WERI-Rb-1 (cell line): ENCODE results near the gene ABCA7.

Experiments
- DNase-seq: peaks from one replicate; pipeline ENCODE4 v3.0.0-alpha.2; 2020
- H3K27ac ChIP-seq: fragments of 250-450 bp; sonication (Bioruptor Pico); 2 replicates; pipeline ENCODE4 v1.5.1; 2020; ENCODE audit warnings: mild to moderate bottlenecking, moderate library complexity
- H3K27me3 ChIP-seq: fragments of 250-450 bp; sonication (Bioruptor Pico); 2 replicates; pipeline ENCODE4 v1.5.1; 2021; ENCODE audit warnings: mild to moderate bottlenecking, low read depth, moderate library complexity; ENCODE audit not compliant: insufficient read depth, severe bottlenecking
- H3K36me3 ChIP-seq: fragments of 250-450 bp; sonication (Bioruptor Pico); 2 replicates; pipeline ENCODE4 v1.5.1; 2020; ENCODE audit warnings: mild to moderate bottlenecking, moderate library complexity
- H3K4me3 ChIP-seq: 2 replicates; pipeline ENCODE4 v1.5.1; 2011; ENCODE audit warnings: low read depth, mild to moderate bottlenecking, control low read depth, low read length
- H3K9me3 ChIP-seq: fragments of 250-450 bp; sonication (Bioruptor Pico); 2 replicates; pipeline ENCODE4 v1.5.1; 2021; ENCODE audit warnings: mild to moderate bottlenecking, moderate library complexity; ENCODE audit not compliant: severe bottlenecking
- TF ChIP-seq, protein P1 (sequence below): IDR thresholded peaks from 2 replicates; pipeline ENCODE4 v1.5.1; 2011; ENCODE audit warnings: low read depth, mild to moderate bottlenecking, control low read depth, inconsistent platforms, low read length

ABCA7 gene

GRCh38 chr19:1072371-1073015 lies 32.6 kb downstream of the ABCA7 start:
- DNase-seq, result no peak
- H3K27ac ChIP-seq, result no peak overlapping the region
- no peaks in the 10 kb centered on the region for H3K27me3 ChIP-seq
- no peaks in the 10 kb centered on the region for H3K36me3 ChIP-seq
- H3K4me3 ChIP-seq, result no peak overlapping the region
- no peaks in the 10 kb centered on the region for H3K9me3 ChIP-seq
- TF ChIP-seq, protein P1, sequence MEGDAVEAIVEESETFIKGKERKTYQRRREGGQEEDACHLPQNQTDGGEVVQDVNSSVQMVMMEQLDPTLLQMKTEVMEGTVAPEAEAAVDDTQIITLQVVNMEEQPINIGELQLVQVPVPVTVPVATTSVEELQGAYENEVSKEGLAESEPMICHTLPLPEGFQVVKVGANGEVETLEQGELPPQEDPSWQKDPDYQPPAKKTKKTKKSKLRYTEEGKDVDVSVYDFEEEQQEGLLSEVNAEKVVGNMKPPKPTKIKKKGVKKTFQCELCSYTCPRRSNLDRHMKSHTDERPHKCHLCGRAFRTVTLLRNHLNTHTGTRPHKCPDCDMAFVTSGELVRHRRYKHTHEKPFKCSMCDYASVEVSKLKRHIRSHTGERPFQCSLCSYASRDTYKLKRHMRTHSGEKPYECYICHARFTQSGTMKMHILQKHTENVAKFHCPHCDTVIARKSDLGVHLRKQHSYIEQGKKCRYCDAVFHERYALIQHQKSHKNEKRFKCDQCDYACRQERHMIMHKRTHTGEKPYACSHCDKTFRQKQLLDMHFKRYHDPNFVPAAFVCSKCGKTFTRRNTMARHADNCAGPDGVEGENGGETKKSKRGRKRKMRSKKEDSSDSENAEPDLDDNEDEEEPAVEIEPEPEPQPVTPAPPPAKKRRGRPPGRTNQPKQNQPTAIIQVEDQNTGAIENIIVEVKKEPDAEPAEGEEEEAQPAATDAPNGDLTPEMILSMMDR, result no peak

- Histone ChIP-seq H3K9me3 (no peaks in the 10 kb centered on the region), H3K36me3 (no peaks in the 10 kb centered on the region), H3K27me3 (no peaks in the 10 kb centered on the region), H3K27ac (no peak overlapping the region), H3K4me3 (no peak overlapping the region)
- TF ChIP-seq, protein P1, result no peak
- DNase-seq, result no peak
Measured at GRCh38 chr19:1073063-1073955, 33.4 kb downstream of the ABCA7 start.

DNA sequence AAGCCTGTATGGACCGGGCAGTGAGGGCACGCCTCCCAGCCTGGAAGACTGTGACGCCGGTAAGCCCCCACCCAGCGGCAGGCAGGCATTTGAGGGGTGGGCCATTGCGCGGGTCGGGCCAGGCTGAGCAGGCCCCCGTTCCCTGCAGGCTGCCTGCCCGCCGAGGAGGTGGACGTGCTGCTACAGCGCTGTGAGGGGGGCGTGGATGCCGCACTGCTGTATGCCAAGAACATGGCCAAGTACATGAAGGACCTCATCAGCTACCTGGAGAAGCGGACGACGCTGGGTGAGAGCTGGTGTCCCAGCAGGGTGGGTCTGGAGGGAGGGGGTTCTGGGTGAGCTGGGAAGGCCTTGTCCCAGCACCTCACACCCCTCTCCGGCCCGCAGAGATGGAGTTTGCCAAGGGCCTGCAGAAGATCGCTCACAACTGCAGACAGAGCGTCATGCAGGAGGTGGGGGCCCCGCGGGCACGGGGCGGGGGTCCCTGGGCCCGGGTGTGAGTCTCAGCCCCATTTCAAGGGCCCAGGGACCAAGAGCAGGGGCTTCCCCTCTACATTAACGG lies 34.1 kb downstream of the ABCA7 start:
- Histone ChIP-seq H3K36me3 (no peaks in the 10 kb centered on the region), H3K9me3 (no peaks in the 10 kb centered on the region), H3K27ac (no peak overlapping the region), H3K27me3 (no peaks in the 10 kb centered on the region), H3K4me3 (no peak overlapping the region)
- no peak for DNase-seq
- TF ChIP-seq, protein P1, result no peak

- H3K36me3 ChIP-seq, result no peaks in the 10 kb centered on the region
- DNase-seq, result no peak
- H3K27me3 ChIP-seq, result no peaks in the 10 kb centered on the region
- H3K9me3 ChIP-seq, result no peaks in the 10 kb centered on the region
- TF ChIP-seq, protein P1, result no peak
- no peak overlapping the region for H3K27ac ChIP-seq
- H3K4me3 ChIP-seq, result no peak overlapping the region
Measured at GRCh38 chr19:1074544-1075283, 34.8 kb downstream of the ABCA7 start.

- Histone ChIP-seq H3K9me3 (no peaks in the 10 kb centered on the region), H3K4me3 (no peak overlapping the region), H3K36me3 (no peaks in the 10 kb centered on the region; the same call in 1 of the 2 replicates), H3K27ac (no peak overlapping the region), H3K27me3 (no peaks in the 10 kb centered on the region)
- no peak for DNase-seq
- TF ChIP-seq, protein P1, result no peak
Measured at GRCh38 chr19:1076046-1076386, 36.1 kb downstream of the ABCA7 start.
